Heart right ventricle (tissue), 16 donors: ENCODE results near the gene GALNT18. TPM values are rescaled to one million over a fixed set of nuclear protein-coding genes. Genes with fewer than 3 reads are reported as not detected.
A peak's percentile ranks its signal among the peaks of the same experiment; 100 is the strongest.

Source experiments
- ATAC-seq, 8 donors: fragments of 200-7000 bp; cut with Tn5 transposase; one replicate each; pipeline ENCODE4 v1.9.1; 2020; ENCODE audit warnings: mild to moderate bottlenecking in 8 of 8, moderate library complexity in 8 of 8, moderate number of reproducible peaks in 1 of 8
- DNase-seq, 2 donors: peaks; one replicate each; pipeline ENCODE4 v3.0.0-alpha.2; 2020
- H3K27ac ChIP-seq, 10 donors: fragments of 200-600 bp; sonication (generic) in 2 of 10; one replicate each; pipeline versions ENCODE4 v1.5.0 to v1.8.0; 2020 to 2022; ENCODE audit warnings: mild to moderate bottlenecking in 3 of 10
- H3K27me3 ChIP-seq, 7 donors: fragments of 200-600 bp; one replicate each; pipeline ENCODE4 v1.8.0; 2021 to 2022; ENCODE audit warnings: mild to moderate bottlenecking in 2 of 7
- H3K36me3 ChIP-seq, 9 donors: fragments of 200-600 bp; sonication (generic) in 1 of 9; one replicate each; pipeline versions ENCODE4 v1.5.0 to v1.8.0; 2020 to 2022; ENCODE audit warnings: mild to moderate bottlenecking in 2 of 9
- H3K4me1 ChIP-seq, 9 donors: fragments of 200-600 bp; sonication (generic) in 1 of 9; one replicate each; pipeline versions ENCODE4 v1.5.0 to v1.8.0; 2020 to 2022; ENCODE audit warnings: mild to moderate bottlenecking in 4 of 9
- H3K4me3 ChIP-seq, 10 donors: fragments of 200-600 bp; sonication (generic) in 2 of 10; one replicate each; pipeline versions ENCODE4 v1.5.0 to v1.8.0; 2020 to 2022; ENCODE audit warnings: mild to moderate bottlenecking in 7 of 10, moderate library complexity in 2 of 10
- H3K9me3 ChIP-seq, 11 donors: fragments of 200-600 bp in 10 of 11; sonication (generic) in 2 of 11; one replicate each; pipeline versions ENCODE4 v1.5.0 to v1.8.0; 2013 to 2022; ENCODE audit warnings: mild to moderate bottlenecking in 2 of 11, control low read depth in 1 of 11, moderate library complexity in 1 of 11
- WGBS, 2 donors: extraction: QIAGEN DNeasy Blood & Tissue Kit; methylation state at CpG; one replicate each; pipeline ENCODE4 v1.1.7; 2013; ENCODE audit warnings: inconsistent platforms in 1 of 2; 5-methylcytosine and 5-hydroxymethylcytosine counted together
- intact Hi-C, 10 donors: fragments of 100-400 bp; cut with DNase I; formaldehyde crosslinking; loops; one replicate each; pipeline versions ENCODE4 v1.11.1 to v1.14.2; 2022
- polyA plus RNA-seq, 2 donors: library from polyadenylated mRNA; stranded (reverse); fragments of 200-250 nt; gene quantifications; one replicate each; pipeline ENCODE4 v1.2.3, GENCODE V29; 2013
- total RNA-seq, 10 donors: library from RNA; stranded (reverse); fragmentation: NEBNext Ultra II Directional in 3 of 10; extraction: Animal tissue kit (Norgen Biotek cat#: 25700) in 3 of 10; gene quantifications; one replicate each; pipeline versions ENCODE4 v1.2.1 to v1.2.4, GENCODE V29; 2021 to 2023
- TF ChIP-seq, protein P1 (sequence below), 9 donors: fragments of 200-600 bp; sonication (generic) in 2 of 9; IDR thresholded peaks; one replicate each; pipeline versions ENCODE4 v1.5.0 to v1.8.0; 2021 to 2022; ENCODE audit warnings: antibody characterized with exemption in 9 of 9, mild to moderate bottlenecking in 5 of 9, moderate library complexity in 1 of 9
- donor health status: Arrhythmogenic right ventricular cardiomyopathy.
- donor health status: ischemic (EF 13 %, LVEDD 7.1; RV severe dilation, severe dysfunction).
- donor health status: healthy with polysubstance abuse.
- donor health status: DM: no; HTN: yes; CAD: no.
- donor health status: DM: no; HTN: no; CAD: no.
- donor health status: ischemic (EF 25% LVEDD 6.9; RV normal size, moderate dysfunction).
- donor health status: ischemic (EF 25% LVEDD 5.7; RV mildly dilated, moderate dysfunction).
- donor health status: healthy.
- donor health status: DM: yes; HTN: yes; CAD: no.
- donor health status: Ischemic cardiomyopathy.
- donor health status: ischemic (EF 35%, LVEDD 5.7; RV mildly dilated, moderate dysfunction).
- donor health status: nonischemic (EF 11% LVEDD 7.7; RV severe dilation, severe dysfunction).
- donor health status: DM: yes; HTN: yes; CAD: no.
- donor health status: PGD.
- donor health status: ischemic (EF 29% LVEDD 5.4; RV normal size, mild dysfunction).
- donor health status: nonischemic (EF 23%, LVEDD 6.1; RV moderate dilation, normal function).

GALNT18 gene
- total and polyA plus RNA-seq, 12 donors = 7.0 to 29.0 (median 15.6) TPM

DNA sequence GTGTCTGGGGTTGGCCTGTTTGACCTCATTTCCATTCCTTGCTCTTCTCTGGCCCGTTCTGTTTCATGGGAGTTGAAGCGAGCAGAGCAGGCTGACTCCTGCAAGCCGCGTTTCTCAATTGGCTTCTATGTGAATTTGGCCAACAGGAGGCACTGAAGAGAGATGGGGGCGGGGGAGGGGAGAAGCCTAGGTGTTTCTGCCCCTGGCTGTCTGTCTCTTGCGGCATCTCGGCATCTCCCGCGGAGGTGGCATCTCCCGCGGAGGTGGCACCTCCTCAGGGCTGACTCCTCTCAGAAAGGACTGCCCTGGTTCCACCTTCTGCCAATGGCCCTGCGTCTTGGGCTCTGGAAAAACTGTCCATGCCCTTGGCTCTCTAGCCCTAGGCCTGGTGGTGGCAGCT is 143.1 kb downstream of the GALNT18 start:
- WGBS, 2 donors = 83 to 91% methylated on average over 12 of the region's 12 CpGs
- TF ChIP-seq, protein P1, sequence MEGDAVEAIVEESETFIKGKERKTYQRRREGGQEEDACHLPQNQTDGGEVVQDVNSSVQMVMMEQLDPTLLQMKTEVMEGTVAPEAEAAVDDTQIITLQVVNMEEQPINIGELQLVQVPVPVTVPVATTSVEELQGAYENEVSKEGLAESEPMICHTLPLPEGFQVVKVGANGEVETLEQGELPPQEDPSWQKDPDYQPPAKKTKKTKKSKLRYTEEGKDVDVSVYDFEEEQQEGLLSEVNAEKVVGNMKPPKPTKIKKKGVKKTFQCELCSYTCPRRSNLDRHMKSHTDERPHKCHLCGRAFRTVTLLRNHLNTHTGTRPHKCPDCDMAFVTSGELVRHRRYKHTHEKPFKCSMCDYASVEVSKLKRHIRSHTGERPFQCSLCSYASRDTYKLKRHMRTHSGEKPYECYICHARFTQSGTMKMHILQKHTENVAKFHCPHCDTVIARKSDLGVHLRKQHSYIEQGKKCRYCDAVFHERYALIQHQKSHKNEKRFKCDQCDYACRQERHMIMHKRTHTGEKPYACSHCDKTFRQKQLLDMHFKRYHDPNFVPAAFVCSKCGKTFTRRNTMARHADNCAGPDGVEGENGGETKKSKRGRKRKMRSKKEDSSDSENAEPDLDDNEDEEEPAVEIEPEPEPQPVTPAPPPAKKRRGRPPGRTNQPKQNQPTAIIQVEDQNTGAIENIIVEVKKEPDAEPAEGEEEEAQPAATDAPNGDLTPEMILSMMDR (IDR thresholded peaks at IDR 0.05) = no peak
- H3K27me3 ChIP-seq = no peaks in the 10 kb centered on the region
- DNase-seq (no peak), ATAC-seq (no peak)
- H3K9me3 ChIP-seq = no peaks in the 10 kb centered on the region
- no peaks in the 10 kb centered on the region for H3K36me3 ChIP-seq
- intact Hi-C loops = no loop called here
- no peak overlapping the region for H3K27ac ChIP-seq
- H3K4me3 ChIP-seq = no peak overlapping the region
- peaks cover 0 to 60% (median 22%) of the 10 kb centered on the region in 9 donors for H3K4me1 ChIP-seq

DNA sequence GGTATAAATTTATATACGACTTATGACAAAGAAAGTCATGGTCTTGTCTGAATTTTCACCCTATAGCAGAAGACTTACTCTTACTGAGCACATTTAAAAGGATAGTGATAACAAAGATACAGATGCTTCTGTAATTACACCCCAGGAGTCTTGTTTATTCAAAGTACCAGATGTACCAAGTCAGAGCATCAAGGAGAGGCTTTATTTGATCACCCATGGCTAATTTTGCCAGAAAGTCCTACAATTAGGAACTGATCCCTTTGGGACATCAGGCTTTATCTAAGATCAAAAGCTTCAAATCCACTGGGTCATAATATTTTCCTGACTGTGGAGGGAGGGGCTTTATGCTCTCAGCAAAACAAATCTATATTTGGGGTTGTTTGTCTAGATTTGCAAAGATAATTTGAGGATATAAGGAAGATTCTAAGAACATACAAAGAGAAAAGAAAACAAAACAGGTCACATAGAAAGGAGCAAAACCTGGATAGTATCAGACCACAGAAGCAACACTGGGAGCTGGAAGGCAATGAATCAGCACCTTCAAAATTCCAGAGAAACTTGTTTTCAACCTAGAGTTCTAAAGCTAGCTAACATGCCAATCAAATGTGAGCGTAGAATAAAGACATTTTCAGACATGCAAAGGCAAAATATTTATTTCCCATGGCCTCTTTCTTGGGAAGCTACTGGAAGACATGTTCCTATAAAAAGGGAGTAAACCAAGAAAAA is 143.9 kb downstream of the GALNT18 start:
- no peaks in the 10 kb centered on the region for H3K27me3 ChIP-seq
- DNase-seq (no peak), ATAC-seq (no peak)
- TF ChIP-seq, protein P1 (IDR thresholded peaks at IDR 0.05) = no peak
- peaks cover 0 to 60% (median 22%) of the 10 kb centered on the region in 9 donors for H3K4me1 ChIP-seq
- H3K27ac ChIP-seq = no peak overlapping the region
- 48 to 67% methylated on average over 2 of the region's 2 CpGs for WGBS, 2 donors
- no peaks in the 10 kb centered on the region for H3K36me3 ChIP-seq
- H3K9me3 ChIP-seq = no peaks in the 10 kb centered on the region
- intact Hi-C loops = no loop called here
- no peak overlapping the region for H3K4me3 ChIP-seq

DNA sequence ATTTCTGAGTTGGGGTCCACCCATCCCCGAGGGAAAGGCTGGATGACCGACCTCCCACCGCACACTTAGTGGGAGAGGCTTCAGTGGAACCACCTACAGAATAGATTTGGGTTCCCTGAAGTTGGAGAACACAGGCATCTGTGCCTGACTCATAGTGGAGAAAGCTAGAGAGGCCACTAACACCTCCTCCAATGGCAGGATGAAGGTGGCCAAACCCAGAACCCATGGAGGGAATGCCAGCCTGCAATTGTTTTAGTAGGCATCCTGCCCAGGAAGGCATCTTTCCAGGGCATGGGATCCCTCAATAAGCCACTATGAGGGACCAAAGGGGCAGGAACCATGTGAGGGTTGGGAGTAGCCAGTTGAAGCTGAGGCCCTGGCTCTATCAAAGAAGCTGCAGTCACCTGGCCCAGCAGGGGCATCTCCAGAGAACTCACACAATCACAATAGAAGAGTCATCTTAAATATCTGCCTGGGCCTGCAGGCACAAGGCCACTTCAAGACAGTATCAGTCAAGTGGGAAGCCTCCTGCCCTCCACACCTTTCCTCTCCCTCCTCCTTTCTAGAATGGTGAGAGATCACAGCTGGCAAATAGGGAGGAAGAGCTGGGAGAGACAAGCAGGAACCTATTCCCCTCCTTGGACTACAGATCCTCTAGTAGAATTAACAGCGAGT is 144.7 kb downstream of the GALNT18 start:
- 65 to 67% methylated on average over 4 of the region's 4 CpGs for WGBS, 2 donors
- Histone ChIP-seq H3K4me3 (no peak overlapping the region), H3K4me1 (peaks cover 0 to 61% (median 21%) of the 10 kb centered on the region in 9 donors), H3K36me3 (no peaks in the 10 kb centered on the region), H3K27ac (no peak overlapping the region), H3K27me3 (no peaks in the 10 kb centered on the region), H3K9me3 (no peaks in the 10 kb centered on the region)
- TF ChIP-seq, protein P1 (IDR thresholded peaks at IDR 0.05) = no peak
- ATAC-seq = peak in 5 of 8 donors; percentile 11 to 68 (median 31)
- intact Hi-C loops = no loop called here
- no peak for DNase-seq

DNA sequence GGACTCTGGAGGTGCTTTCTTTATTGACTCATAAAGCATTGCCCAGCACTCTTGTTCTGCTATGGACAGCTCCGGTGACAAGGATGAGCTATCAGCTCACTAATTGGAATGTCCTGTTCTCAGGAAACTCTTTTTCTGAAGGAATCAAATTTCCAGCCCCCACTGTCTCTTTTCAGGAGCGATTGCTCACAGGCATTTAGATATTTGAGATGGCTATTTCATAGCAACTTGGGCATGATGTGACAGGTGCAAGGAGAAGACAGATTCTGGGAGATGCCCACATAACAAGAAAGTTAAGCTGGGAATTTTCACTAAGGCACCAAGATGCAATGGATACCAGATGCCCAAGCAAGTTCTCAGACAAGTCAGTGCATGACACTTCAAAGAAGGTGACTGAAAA is 145.3 kb downstream of the GALNT18 start:
- H3K4me1 ChIP-seq = peaks cover 0 to 61% (median 21%) of the 10 kb centered on the region in 9 donors
- intact Hi-C loops = no loop called here
- H3K4me3 ChIP-seq = no peak overlapping the region
- DNase-seq (no peak), ATAC-seq (no peak)
- TF ChIP-seq, protein P1 (IDR thresholded peaks at IDR 0.05) = no peak
- no peaks in the 10 kb centered on the region for H3K36me3 ChIP-seq
- no peak overlapping the region for H3K27ac ChIP-seq
- 78 to 84% methylated on average over 2 of the region's 2 CpGs for WGBS, 2 donors
- H3K27me3 ChIP-seq = no peaks in the 10 kb centered on the region
- H3K9me3 ChIP-seq = no peaks in the 10 kb centered on the region
